ENCODE results near the gene SHE. TPM values are rescaled to one million over a fixed set of nuclear protein-coding genes. Genes with fewer than 3 reads are reported as not detected.
A peak's percentile ranks its signal among the peaks of the same experiment; 100 is the strongest.
"Not testable (repeated sequence)": the region's sequence is repeated elsewhere in the genome, so short reads cannot be mapped to it uniquely, and the experiment has no call there.

The SHE gene
- total RNA-seq, 1 donor from 2014 or later, result not detected

DNA sequence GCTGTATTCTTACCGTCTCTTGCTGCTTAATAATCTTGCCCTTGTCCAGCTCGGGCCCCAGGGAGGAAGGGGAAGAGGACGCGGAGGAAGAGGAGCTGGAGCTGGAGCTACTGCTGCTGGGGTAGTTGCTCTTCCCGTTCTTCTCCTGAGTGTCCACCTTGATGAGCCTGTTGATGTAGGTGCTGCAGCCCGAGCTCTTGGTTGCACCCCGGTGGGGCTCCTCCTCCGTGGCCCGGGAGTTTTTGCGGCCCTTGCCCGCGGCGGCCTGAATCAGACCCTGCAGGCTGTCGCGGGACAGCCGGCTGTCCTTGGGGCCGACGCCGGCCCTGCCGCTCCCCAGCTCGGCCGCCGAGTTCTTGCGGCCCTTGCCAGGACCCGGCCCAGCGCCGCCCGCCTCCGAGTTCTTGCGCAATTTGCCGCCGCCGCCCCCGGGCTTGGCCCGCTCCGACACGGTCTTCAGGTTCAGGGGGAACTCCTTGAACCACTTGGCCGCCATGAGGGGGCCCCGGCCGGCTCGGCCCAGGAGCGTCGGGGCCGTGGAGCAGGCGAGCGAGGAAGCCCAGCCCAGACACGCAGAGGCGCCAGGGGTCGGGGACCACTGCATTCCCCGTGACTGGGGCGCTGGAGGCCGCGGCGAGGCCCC is 668 bp downstream of the SHE start:
- Mint-ChIP-seq H3K9me3 (no peaks in the 10 kb centered on the region), H3K4me1 (ENCODE audit: low read depth) (peaks cover 14% of the 10 kb centered on the region), H3K4me3 (no peak overlapping the region), H3K36me3 (ENCODE audit: low read depth) (no peaks in the 10 kb centered on the region), H3K27ac (no peak overlapping the region), H3K27me3 (ENCODE audit: insufficient read depth) (peaks cover 69% of the 10 kb centered on the region)
- DNase-seq (ENCODE audit: low spot score), result no peak
- intact Hi-C loops (cut with micrococcal nuclease), result no loop called here

GRCh38 chr1:154500533-154500932 is 1.7 kb downstream of the SHE start:
- DNase-seq (ENCODE audit: low spot score), result no peak
- no peaks in the 10 kb centered on the region for H3K9me3 Mint-ChIP-seq
- no peak overlapping the region for H3K4me3 Mint-ChIP-seq
- no peaks in the 10 kb centered on the region for H3K36me3 Mint-ChIP-seq (ENCODE audit: low read depth)
- intact Hi-C loops (cut with micrococcal nuclease), result no loop called here
- H3K27me3 Mint-ChIP-seq (ENCODE audit: insufficient read depth), result peaks cover 61% of the 10 kb centered on the region
- peaks cover 14% of the 10 kb centered on the region for H3K4me1 Mint-ChIP-seq (ENCODE audit: low read depth)
- no peak overlapping the region for H3K27ac Mint-ChIP-seq

DNA sequence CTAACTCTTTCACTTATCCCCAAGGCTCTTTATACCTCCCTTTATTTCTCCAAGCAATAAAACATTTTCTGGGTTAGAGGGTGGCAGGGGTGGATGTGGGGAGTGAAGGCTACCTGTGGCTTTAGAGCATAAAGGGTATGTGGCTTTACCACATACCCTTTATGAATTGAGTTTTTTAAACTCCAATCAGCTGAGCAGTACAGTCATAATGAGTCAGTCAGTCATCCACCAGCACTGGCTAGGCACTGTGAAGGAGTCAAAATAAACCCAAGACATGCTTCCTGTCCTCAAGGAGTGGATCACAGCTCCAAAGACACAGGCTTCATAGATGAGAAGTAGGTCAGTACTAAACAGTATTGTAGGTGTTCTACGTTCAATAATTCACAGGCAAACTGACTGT is 2.8 kb downstream of the SHE start:
- Mint-ChIP-seq H3K36me3 (ENCODE audit: low read depth) (no peaks in the 10 kb centered on the region), H3K9me3 (no peaks in the 10 kb centered on the region), H3K27me3 (ENCODE audit: insufficient read depth) (peaks cover 52% of the 10 kb centered on the region), H3K27ac (no peak overlapping the region), H3K4me1 (ENCODE audit: low read depth) (peaks cover 14% of the 10 kb centered on the region), H3K4me3 (no peak overlapping the region)
- DNase-seq (ENCODE audit: low spot score), result no peak
- intact Hi-C loops (cut with micrococcal nuclease), result no loop called here

DNA sequence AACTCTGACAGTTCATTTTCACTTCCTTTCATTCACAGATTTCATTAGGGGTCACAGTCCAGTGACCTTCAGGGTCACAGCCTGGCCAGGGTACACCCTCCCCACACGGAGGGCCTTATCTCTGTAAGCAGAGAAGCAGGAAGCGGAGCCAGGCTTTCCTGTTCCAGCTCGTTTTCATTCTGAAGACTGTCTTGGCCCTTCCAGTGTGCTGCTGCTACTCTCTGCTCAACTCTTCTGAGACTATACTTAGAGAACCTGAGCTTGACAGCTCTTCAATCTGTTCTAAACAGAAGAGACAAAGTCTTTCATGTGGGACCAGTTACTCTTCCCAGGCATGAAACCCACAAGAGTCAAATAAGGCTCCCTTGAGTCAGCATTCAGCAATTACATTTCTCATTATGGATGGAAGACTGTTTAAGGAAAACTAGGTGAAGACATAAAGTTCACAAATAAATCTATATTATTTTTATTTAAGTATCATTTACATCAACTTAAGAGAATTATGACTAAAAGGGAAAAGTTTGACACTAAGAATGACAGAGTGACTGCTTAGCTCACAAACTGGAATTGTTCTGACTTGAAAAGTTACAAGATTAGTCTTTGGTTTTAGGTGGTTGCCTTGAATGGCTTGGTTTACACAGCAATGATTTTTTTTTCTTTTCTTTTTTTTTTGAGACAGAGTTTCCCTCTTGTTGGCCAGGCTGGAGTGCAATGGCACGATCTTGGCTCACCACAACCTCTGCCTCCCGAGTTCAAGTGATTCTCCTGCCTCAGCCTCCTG is 5.0 kb downstream of the SHE start:
- H3K9me3 Mint-ChIP-seq, result no peaks in the 10 kb centered on the region
- no peak overlapping the region for H3K4me3 Mint-ChIP-seq
- H3K27me3 Mint-ChIP-seq (ENCODE audit: insufficient read depth), result peaks cover 34% of the 10 kb centered on the region
- no peak overlapping the region for H3K27ac Mint-ChIP-seq
- H3K36me3 Mint-ChIP-seq (ENCODE audit: low read depth), result no peaks in the 10 kb centered on the region
- intact Hi-C loops (cut with micrococcal nuclease), result loop anchor here (1.0 kb wide), 1 partner anchor 34 kb away; no protein-coding TSS in a partner anchor
- no peak for DNase-seq (ENCODE audit: low spot score)
- peaks cover 30% of the 10 kb centered on the region for H3K4me1 Mint-ChIP-seq (ENCODE audit: low read depth)

GRCh38 chr1:154496383-154496782 is 5.8 kb downstream of the SHE start:
- H3K36me3 Mint-ChIP-seq (ENCODE audit: low read depth), result no peaks in the 10 kb centered on the region
- peaks cover 33% of the 10 kb centered on the region for H3K4me1 Mint-ChIP-seq (ENCODE audit: low read depth)
- intact Hi-C loops (cut with micrococcal nuclease), result no loop called here
- no peak for DNase-seq (ENCODE audit: low spot score)
- H3K27me3 Mint-ChIP-seq (ENCODE audit: insufficient read depth), result peaks cover 37% of the 10 kb centered on the region
- H3K9me3 Mint-ChIP-seq, result no peaks in the 10 kb centered on the region
- H3K27ac Mint-ChIP-seq, result no peak overlapping the region
- no peak overlapping the region for H3K4me3 Mint-ChIP-seq

DNA sequence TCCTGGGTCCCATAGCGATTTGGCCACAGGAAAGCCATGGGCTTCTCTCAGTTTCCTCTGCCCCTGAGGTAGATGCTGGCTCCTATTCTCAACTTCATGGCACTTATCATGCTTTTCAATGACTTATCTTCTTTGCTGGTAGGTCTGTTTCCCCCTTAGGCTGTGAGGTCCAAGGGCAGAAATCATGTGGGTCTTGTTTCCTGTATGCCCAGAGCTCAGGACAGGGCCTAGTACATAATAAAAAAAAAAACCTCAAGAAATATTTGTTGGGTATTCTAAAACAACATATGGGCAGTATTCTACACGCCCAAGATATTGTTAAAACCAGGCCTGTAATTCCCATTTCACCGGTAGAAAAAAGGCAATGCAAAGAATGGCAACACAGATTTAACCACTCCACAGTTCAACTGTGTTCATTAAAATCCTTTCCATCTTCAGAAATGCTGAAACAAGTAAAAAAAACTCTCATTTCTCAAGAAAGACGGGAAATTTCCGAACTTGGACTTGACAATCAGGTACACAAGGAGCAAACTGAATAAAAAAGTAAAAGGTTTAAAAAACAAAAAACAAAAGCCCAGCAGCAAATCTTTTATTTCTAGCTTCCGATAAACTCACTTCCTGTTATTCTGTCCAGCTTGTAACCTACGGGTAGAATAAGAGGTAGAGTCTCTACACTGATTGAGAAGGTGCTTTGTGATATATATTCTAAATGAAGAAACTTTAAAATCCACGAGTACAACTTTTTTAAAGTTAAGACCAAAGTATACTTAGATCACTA is 6.5 kb downstream of the SHE start:
- Mint-ChIP-seq H3K4me1 (ENCODE audit: low read depth) (peaks cover 33% of the 10 kb centered on the region), H3K36me3 (ENCODE audit: low read depth) (no peaks in the 10 kb centered on the region), H3K9me3 (no peaks in the 10 kb centered on the region), H3K4me3 (no peak overlapping the region), H3K27ac (no peak overlapping the region), H3K27me3 (ENCODE audit: insufficient read depth) (peaks cover 31% of the 10 kb centered on the region)
- no peak for DNase-seq (ENCODE audit: low spot score)
- intact Hi-C loops (cut with micrococcal nuclease), result no loop called here

DNA sequence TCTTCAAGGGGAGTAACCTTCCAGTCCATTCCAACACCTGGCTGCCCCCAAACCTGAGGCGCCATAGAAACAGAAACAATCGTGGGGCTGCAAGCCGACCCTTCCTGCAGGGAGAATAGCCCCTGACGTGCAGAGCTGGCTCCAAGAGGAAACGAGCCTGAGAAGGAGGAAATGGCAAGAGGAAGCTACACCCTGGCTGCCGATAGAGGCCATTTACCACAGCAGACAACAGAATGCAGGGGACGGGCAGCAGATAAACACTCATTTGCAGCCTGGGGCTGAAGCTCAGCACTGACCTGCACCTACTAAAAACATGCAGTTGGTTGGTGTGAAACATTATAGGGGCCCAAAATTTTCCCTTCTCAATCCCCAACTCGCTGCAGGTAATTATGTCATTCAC is 8.9 kb downstream of the SHE start:
- no peaks in the 10 kb centered on the region for H3K36me3 Mint-ChIP-seq (ENCODE audit: low read depth)
- intact Hi-C loops (cut with micrococcal nuclease), result no loop called here
- H3K27ac Mint-ChIP-seq, result no peak overlapping the region
- peak overlapping the region; percentile 5 for H3K4me3 Mint-ChIP-seq
- DNase-seq (ENCODE audit: low spot score), result no peak
- peaks cover 17% of the 10 kb centered on the region for H3K27me3 Mint-ChIP-seq (ENCODE audit: insufficient read depth)
- H3K4me1 Mint-ChIP-seq (ENCODE audit: low read depth), result peaks cover 25% of the 10 kb centered on the region
- H3K9me3 Mint-ChIP-seq, result no peaks in the 10 kb centered on the region

GRCh38 chr1:154492115-154492514 is 10.1 kb downstream of the SHE start:
- DNase-seq (ENCODE audit: low spot score), result no peak
- no peak overlapping the region for H3K4me3 Mint-ChIP-seq
- no peaks in the 10 kb centered on the region for H3K36me3 Mint-ChIP-seq (ENCODE audit: low read depth)
- no peaks in the 10 kb centered on the region for H3K9me3 Mint-ChIP-seq
- H3K27ac Mint-ChIP-seq, result no peak overlapping the region
- peaks cover 15% of the 10 kb centered on the region for H3K27me3 Mint-ChIP-seq (ENCODE audit: insufficient read depth)
- H3K4me1 Mint-ChIP-seq (ENCODE audit: low read depth), result peaks cover 24% of the 10 kb centered on the region
- intact Hi-C loops (cut with micrococcal nuclease), result no loop called here

- intact Hi-C loops (cut with micrococcal nuclease), result no loop called here
- Mint-ChIP-seq H3K27ac (no peak overlapping the region), H3K27me3 (ENCODE audit: insufficient read depth) (peaks cover 19% of the 10 kb centered on the region), H3K9me3 (no peaks in the 10 kb centered on the region), H3K4me1 (ENCODE audit: low read depth) (peaks cover 19% of the 10 kb centered on the region), H3K36me3 (ENCODE audit: low read depth) (no peaks in the 10 kb centered on the region), H3K4me3 (no peak overlapping the region)
- DNase-seq (ENCODE audit: low spot score), result no peak
Measured at GRCh38 chr1:154490317-154490716, 11.9 kb downstream of the SHE start.

DNA sequence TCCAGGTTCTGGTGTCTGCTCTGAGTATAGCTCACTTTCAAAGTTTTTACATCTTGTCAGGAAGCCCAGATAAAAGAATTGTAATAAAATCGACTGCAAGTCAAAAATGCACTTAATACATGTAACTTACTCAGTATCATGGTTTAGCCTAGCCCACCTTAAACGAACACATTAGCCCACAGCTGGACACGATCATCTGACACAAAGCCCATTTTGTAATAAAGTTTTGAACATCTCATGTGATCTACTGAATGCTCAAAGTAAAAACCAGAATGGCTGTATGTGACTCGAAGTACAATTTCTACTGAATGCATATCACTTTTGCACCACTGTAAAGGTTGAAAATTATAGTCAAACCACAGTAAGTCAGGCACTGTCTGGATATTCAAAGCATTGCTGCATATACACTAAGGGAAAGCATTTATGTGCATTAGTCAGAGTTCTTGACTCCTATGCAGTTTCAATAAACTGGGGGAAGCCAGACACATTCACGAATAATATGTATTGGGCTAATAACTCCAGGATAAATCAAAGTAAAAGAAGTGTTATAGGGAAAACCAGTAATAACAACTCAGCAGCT is 12.4 kb downstream of the SHE start:
- Mint-ChIP-seq H3K27ac (no peak overlapping the region), H3K4me3 (no peak overlapping the region)

DNA sequence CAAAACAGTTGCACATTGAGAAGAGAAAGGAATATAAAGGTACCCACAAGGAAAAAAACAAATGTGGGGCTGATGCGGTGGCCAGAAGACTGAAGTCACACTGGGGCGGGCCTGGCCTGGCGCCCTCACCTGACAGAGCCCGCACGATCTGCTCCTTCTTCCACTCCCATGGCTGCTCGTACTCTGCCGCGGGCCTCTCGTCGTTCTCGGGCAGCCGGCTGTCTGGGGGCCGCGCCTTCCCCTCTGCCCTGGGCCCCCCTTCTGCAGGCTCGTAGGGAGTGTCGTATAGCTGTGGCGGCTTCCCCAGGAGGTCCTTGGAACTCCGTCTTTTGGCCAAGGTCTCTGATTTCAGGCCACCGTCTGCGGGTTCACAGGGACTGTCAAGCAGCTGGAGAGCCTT is 13.3 kb downstream of the SHE start:
- no peak for DNase-seq (ENCODE audit: low spot score)
- Mint-ChIP-seq H3K4me1 (ENCODE audit: low read depth) (peaks cover 18% of the 10 kb centered on the region), H3K9me3 (no peaks in the 10 kb centered on the region), H3K27me3 (ENCODE audit: insufficient read depth) (peaks cover 20% of the 10 kb centered on the region), H3K36me3 (ENCODE audit: low read depth) (no peaks in the 10 kb centered on the region), H3K4me3 (no peak overlapping the region), H3K27ac (no peak overlapping the region)
- intact Hi-C loops (cut with micrococcal nuclease), result loop anchor here (10.0 kb wide), 1 partner anchor 596 kb away; no protein-coding TSS in a partner anchor

More for the DNA sequence above, 12.4 kb downstream of the SHE start:
- no peaks in the 10 kb centered on the region for H3K9me3 Mint-ChIP-seq
- peaks cover 19% of the 10 kb centered on the region for H3K27me3 Mint-ChIP-seq (ENCODE audit: insufficient read depth)
- no peak for DNase-seq (ENCODE audit: low spot score)
- H3K4me1 Mint-ChIP-seq (ENCODE audit: low read depth), result peaks cover 19% of the 10 kb centered on the region
- intact Hi-C loops (cut with micrococcal nuclease), result loop anchor here (10.0 kb wide), 1 partner anchor 595 kb away; no protein-coding TSS in a partner anchor
- H3K36me3 Mint-ChIP-seq (ENCODE audit: low read depth), result no peaks in the 10 kb centered on the region

DNA sequence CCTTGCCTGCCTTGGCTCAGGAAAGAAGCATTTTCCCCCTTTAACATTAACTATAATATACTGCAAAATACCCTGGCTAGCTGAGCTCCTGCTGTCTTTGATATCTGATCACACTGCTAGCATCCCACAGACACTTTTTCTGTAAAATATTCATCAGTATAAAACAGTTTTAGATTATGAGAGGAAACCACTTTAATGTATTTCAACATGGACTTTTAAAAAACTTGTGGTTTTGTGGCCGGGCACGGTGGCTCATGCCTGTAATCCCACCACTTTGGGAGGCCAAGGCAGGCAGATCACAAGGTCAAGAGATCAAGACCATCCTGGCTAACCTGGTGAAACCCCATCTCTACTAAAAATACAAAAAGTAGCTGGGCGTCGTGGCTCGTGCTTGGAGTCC is 15.5 kb downstream of the SHE start:
- not testable (repeated sequence) for H3K27ac Mint-ChIP-seq; H3K4me1 Mint-ChIP-seq (ENCODE audit: low read depth); DNase-seq (ENCODE audit: low spot score); H3K36me3 Mint-ChIP-seq (ENCODE audit: low read depth); H3K9me3 Mint-ChIP-seq; H3K4me3 Mint-ChIP-seq
- intact Hi-C loops (cut with micrococcal nuclease), result loop anchor here (10.0 kb wide), 1 partner anchor 598 kb away; no protein-coding TSS in a partner anchor
- peaks cover 26% of the 10 kb centered on the region for H3K27me3 Mint-ChIP-seq (ENCODE audit: insufficient read depth)
